ENCODE results near the gene EFNA2.

The EFNA2 gene

DNA sequence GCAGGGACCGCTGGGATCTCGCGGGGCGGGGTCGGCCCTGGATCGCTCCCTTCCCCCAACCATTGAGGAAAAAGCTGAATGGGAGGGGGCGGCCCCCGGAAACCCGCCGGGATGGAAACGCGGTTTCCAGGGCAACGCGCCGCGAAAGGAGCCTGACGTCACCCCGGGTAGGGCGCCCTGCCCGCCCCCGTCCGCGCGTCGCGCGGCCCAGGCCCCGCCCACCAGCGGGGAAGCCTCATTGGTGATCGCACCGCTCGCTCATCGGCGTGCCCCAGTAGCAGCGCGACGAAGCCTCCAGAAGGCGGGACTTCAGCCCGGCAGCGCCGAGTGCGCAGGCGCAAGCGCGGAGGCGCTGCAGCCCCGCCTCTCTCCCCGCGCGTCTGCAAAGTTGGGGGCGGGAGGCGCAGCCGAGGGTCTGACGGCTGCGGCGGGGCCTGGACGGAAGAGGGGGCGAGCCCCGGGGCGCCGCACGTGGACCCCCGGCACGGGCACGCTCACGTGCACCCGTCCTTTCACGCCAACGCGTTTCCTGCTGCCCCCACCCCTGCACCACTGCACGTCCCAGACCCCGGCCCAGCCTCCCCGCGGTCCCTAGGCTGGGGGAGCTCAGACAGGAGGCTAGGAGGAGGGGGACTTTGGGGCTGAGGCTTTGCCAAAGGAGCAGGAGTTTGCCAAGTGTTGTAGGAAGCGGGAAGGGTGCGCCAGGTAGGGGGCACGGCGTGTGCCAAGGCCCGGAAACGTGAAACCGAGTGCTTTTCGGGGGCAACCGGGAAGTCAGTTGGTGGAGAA is 24.7 kb upstream of the EFNA2 start:
- peak; percentile 97 for DNase-seq

DNA sequence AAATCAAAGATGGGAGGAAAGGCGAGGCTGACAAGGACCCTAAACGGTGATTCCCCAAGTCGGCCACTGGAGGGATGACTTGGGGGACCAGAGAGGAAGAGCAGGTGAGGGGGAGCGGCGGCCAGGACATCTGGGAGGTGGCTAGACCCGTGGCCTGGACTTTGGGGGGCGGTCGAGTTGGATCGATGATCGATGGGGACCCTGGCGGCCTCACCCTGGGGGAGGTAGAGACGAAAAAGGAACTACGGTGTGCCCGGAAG is 24.2 kb upstream of the EFNA2 start:
- DNase-seq = no peak

- DNase-seq = no peak
Observed at GRCh38 chr19:1261798-1262622, 23.7 kb upstream of the EFNA2 start.

DNA sequence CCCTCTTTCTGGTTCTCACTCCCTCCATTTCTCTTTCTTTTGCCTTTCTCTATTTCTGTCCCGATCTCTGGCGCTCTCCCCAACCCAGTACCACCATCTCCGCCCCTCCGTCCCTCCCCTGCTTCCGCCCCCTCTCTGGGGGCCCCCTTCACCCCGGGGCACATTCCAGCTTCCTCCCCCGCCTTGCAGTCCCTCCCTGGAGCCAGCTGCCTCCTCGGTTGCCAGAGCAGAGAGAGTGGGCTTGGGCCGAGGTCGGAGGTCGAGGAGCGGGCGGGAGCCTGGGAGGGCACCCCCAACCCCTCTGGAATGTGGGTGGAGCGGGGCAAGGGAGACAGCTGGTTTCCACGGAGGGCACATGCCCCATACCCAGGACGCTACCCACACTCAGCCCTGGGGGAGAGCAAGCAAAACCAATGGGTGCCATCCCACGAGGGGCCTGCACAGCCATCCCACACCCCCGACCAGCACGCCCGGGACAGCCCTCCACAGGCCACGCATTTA is 23.0 kb upstream of the EFNA2 start:
- DNase-seq = no peak

DNA sequence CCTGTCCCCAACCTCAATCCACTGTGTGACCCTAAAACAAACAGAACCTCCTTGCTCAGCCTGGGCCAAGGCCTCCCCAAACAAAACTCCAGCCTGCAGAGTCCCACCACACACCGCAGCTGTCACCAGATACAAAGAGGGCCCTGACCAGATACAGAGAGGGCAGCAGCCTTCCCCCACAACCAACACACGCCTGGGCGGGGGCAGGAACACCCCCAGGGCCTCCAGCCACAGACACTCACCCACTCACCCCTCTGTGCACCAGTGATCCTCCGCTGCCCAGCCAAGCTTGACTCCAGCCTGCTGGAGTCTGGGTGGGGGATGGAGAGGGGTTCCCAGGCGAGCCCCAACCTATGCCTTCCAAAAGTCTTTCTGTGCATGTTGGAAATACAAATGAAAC is 22.5 kb upstream of the EFNA2 start:
- DNase-seq = no peak

DNA sequence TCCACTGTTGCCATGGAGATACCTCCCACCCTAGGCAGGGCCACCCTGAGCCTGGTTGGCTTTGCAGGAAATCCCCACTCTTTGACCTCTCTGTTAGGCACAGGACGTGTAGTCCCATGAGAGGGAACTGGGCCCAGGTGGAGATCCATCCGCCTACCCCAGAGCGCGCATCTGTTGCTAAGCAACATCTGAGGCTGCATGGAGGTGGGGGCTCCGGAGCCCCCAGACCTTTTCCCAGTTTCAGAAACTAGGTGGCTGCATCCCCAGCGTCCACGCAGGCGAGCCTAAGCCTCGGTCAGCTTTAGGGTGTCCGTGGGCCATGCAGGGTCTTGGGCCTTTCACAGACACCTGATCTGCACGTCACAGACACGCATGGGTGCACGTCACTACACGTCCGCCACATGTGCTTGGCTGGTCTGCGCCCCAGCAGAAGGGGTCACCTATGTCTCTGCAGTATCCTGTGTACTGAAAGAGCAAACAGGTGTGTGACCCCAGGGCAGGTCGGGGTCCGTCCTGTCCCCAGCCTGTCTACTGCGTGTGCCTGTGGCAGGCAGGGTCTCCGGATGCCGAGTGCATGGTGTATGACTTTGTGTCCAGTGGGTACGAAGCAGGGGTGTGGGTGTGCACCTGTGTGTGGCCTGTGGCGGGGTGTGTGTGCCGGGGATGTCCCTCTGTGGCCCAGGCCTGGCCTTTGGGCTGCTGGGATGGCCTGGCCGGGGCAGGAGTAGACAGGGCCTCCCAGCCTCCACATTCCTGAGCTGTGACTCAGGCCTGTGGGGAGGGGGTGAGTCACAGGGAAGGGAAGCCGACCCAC is 20.7 kb upstream of the EFNA2 start:
- DNase-seq = no peak

- DNase-seq = no peak
Observed at GRCh38 chr19:1265615-1266128, 20.0 kb upstream of the EFNA2 start.

- DNase-seq = peak; percentile 74
Observed at GRCh38 chr19:1266129-1266915, 19.4 kb upstream of the EFNA2 start.

GRCh38 chr19:1266916-1267476 is 18.7 kb upstream of the EFNA2 start:
- peak; percentile 61 for DNase-seq

GRCh38 chr19:1267477-1268225 is 18.0 kb upstream of the EFNA2 start:
- DNase-seq = no peak

GRCh38 chr19:1268226-1269064 is 17.2 kb upstream of the EFNA2 start:
- no peak for DNase-seq

GRCh38 chr19:1269065-1269477 is 16.6 kb upstream of the EFNA2 start, which contains the start of gene CIRBP:
TSS of gene CIRBP (plus strand) at chr19:1269332. CDS start at chr19:1270934, 1,602 bp downstream.
- DNase-seq = peak; percentile 99

DNA sequence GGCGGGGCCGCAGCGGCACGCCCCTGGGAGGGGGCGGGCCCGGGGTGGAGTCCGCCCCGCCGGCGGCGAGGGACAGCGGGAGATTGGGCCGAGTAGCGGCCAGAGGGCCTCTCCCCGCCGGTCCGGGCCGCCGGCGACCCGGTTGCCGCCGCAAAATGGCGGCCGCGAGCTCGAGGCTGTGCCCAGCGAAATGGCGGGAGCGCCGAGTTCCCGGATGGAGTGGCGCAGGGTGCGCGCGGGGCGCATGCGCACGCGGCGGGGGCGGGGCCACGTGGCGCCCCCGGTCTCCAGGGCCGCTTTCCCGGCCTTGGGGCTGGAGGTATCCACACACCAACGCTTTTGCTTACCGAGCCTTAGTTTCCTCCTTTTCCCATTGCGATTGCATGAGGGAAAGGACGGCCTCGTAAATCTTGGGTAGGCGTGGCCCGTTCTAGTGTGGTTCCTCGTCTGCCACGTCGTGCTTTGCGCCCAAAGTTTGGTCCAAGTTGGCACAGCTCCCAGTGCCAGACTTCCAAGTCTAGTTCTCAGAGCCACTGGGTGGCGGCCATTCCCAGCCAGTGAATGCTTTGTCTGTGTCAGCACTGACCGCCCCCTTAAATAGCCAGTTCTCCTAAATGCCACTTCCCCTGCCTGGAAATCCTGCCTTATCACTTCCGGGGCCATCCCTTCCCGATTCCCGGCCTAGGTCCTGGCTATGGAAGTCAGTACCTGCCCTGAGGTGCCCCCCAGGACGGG is 16.0 kb upstream of the EFNA2 start:
- peak; percentile 81 for DNase-seq

DNA sequence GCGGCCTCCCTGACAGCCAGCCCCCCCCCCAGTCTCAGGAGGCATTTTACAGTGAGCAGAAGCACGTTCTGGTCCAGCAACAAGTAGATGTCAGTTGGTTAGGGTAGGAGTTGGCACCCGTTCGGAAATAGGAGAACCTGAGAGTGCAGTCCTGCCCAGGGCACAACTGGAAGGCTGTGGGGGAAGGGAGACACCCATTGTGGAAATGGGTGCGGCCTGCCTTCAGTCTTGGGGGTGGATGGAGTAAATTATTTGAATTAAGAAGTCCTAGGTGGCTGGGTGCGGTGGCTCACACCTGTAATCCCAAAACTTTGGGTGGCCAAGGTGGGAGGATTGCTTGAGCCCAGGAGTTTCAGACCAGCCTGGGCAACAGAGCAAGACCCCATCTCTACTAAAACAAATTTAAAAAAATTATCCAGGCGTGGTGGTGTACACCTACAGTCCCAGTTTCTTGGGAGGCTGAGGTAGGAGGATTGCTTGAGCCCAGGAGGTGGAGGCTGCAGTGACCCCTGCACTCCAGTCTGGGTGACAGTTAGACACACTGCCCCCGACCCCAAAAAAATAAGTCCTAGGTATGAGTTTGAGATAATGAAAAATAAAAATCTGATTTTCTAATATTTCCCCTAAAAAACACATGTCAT is 15.3 kb upstream of the EFNA2 start:
- no peak for DNase-seq

GRCh38 chr19:1270854-1271527 is 14.7 kb upstream of the EFNA2 start:
- no peak for DNase-seq

DNA sequence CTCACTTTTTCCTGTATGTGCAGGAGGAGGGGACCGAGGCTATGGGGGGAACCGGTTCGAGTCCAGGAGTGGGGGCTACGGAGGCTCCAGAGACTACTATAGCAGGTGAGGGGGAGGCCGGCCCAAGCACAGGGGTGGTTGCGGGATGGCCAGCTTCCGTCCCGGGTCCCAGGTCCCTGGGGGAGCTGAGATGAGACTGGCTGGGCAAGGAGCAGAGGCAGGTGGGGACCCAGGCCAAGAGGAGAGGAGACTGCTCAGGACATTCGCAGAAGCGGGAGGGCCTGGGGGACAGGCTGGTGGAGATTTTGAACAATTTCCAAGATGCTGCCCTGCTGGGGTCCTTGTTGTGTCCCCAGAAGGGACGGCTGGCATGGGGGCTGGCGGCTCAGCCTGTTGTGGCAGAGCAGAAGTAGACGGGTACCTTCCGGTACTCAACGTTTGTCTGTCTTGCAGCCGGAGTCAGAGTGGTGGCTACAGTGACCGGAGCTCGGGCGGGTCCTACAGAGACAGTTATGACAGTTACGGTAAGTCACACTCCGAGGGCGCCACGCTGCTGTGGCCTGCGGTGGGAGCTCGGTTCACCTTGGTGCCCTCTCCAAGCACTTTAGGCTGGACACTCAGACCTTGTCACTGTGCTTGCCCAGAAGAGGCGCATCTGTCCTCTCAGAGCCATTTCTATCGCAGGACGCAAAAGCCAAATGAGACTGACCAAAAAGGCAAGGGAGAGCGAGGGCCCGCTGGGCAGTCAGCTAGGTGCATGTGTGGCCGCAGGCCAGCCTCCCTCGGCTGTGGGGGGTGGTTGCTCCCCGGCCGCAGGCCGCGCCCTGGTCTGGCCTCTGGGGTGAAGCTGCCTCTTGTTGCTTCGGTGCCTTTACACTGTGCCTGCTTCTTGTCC is 13.9 kb upstream of the EFNA2 start:
- no peak for DNase-seq

All from activated CD4-positive, alpha-beta T cell treated with anti-CD3 and anti-CD28 coated beads for 1 hour (primary cell).